K562 (cell line): ENCODE results near the gene PAF1. TPM values are rescaled to one million over a fixed set of nuclear protein-coding genes. Genes with fewer than 3 reads are reported as not detected.

Source experiments
- CTBP1 ChIP-seq: fragments of 450-650 bp; IDR thresholded peaks from 2 replicates; pipeline ENCODE4 v1.6.1; 2016; ENCODE audit warnings: borderline replicate concordance
- ETV5 ChIP-seq: sonication (generic); formaldehyde crosslinking; IDR thresholded peaks from 2 replicates; pipeline ENCODE4 v1.4.0; 2020; ENCODE audit warnings: low read depth, mild to moderate bottlenecking, missing genetic modification reagents
- FOSL1 ChIP-seq: fragments of 200-800 bp; sonication (Bioruptor generic); conservative IDR thresholded peaks from 2 replicates; pipeline ENCODE4 v1.6.1; 2016; ENCODE audit warnings: missing genetic modification characterization, missing compliant biosample characterization
- FOXM1 ChIP-seq, 2 experiments: fragments of 450-650 bp in 1 of 2; sonication (generic) in 1 of 2; formaldehyde crosslinking in 1 of 2; IDR thresholded peaks; 2 replicates each; pipeline versions ENCODE4 v1.6.1 to v1.9.0; 2017 to 2022; ENCODE audit warnings: low read depth in 2 of 2, mild to moderate bottlenecking in 2 of 2, missing genetic modification reagents in 1 of 2, moderate library complexity in 1 of 2
- PHB2 ChIP-seq: fragments of 450-650 bp; IDR thresholded peaks from 2 replicates; pipeline ENCODE4 v1.6.1; 2017; ENCODE audit warnings: low read depth
- TEAD4 ChIP-seq, 2 experiments: sonication (generic) in 1 of 2; formaldehyde crosslinking in 1 of 2; IDR thresholded peaks; 2 replicates each; pipeline versions ENCODE4 v1.6.1 to v1.8.0; 2012 to 2022; ENCODE audit warnings: borderline replicate concordance in 1 of 2, inconsistent platforms in 1 of 2, low read length in 1 of 2, mild to moderate bottlenecking in 1 of 2, missing genetic modification reagents in 1 of 2
- UBTF ChIP-seq, 2 experiments: IDR thresholded peaks; 2 replicates each; pipeline ENCODE4 v1.6.1; 2012; ENCODE audit warnings: improper control_type of control experiment in 2 of 2, low read depth in 2 of 2, low read length in 2 of 2, borderline replicate concordance in 1 of 2
- WHSC1 ChIP-seq: IDR thresholded peaks from one replicate; pipeline ENCODE4 v1.6.1; 2012; ENCODE audit warnings: low read length, control low read depth, inconsistent platforms
- ZNF217 ChIP-seq: sonication (generic); formaldehyde crosslinking; IDR thresholded peaks from 2 replicates; pipeline ENCODE4 v1.8.0; 2022; ENCODE audit warnings: mild to moderate bottlenecking, missing genetic modification reagents
- ZNF518B ChIP-seq: fragments of 250-450 bp; sonication (Bioruptor Pico); IDR thresholded peaks from 2 replicates; pipeline ENCODE4 v1.5.0; 2021; ENCODE audit warnings: mild to moderate bottlenecking, moderate library complexity
- polyA plus RNA-seq, 8 experiments: library from polyadenylated mRNA; depleted of rRNA in 4 of 8; stranded (reverse) in 5 of 8; unstranded in 3 of 8; fragments of >200 nt; fragmentation: Nextera tagmentation in 2 of 8; fragmentation: Illumina TruSeq in 1 of 8; extraction: Ambion mirVana in 2 of 8; extraction: Trizol in 1 of 8; gene quantifications; 2 replicates each; pipeline versions ENCODE4 v1.2.1 to v1.2.3, GENCODE V29; 2011 to 2014; ENCODE audit warnings: inconsistent platforms in 1 of 8, missing spikeins in 1 of 8
- total RNA-seq, 7 experiments: library from RNA; depleted of rRNA in 6 of 7; stranded (reverse); fragments of >200 nt in 6 of 7; fragmentation: Illumina TruSeq in 2 of 7; extraction: Trizol in 2 of 7; gene quantifications; 2 replicates each; pipeline versions ENCODE4 v1.2.1 to v1.2.3, GENCODE V29; 2011 to 2021; ENCODE audit warnings: low replicate concordance in 1 of 7

The PAF1 gene
- total and polyA plus RNA-seq, 9 of the 15 experiments (the other 6 are each of a cell fraction or from before 2014, with no cell fraction given), result 1.5 to 45.0 (median 33.8) TPM

- TF ChIP-seq ZNF518B (CRISPR knock-in tag), result no peak
- TF ChIP-seq FOXM1 (IDR thresholded peaks at IDR 0.05; ENCODE audit: low read depth), result no peak
- no peak for TF ChIP-seq FOXM1 (CRISPR knock-in tag; IDR thresholded peaks at IDR 0.05; ENCODE audit: low read depth)
- TF ChIP-seq WHSC1, result no peak
- peak in 1 of 2 experiments; percentile 80; a peak in 2 of 4 replicates for TF ChIP-seq UBTF (IDR thresholded peaks at IDR 0.05; ENCODE audit: borderline replicate concordance in 1 of 2, low read depth in 2 of 2, low read length in 2 of 2)
- TF ChIP-seq PHB2, result no peak
- TF ChIP-seq ZNF217 (CRISPR knock-in tag), result no peak
- TF ChIP-seq CTBP1, result peak; percentile 44; the same call in 1 of the 2 replicates
- peak; percentile 98 for TF ChIP-seq FOSL1
- no peak for TF ChIP-seq TEAD4 (IDR thresholded peaks at IDR 0.05; ENCODE audit: low read length)
- TF ChIP-seq TEAD4 (CRISPR knock-in tag; IDR thresholded peaks at IDR 0.05; ENCODE audit: borderline replicate concordance), result no peak
- TF ChIP-seq ETV5 (CRISPR knock-in tag), result 0 out of 2 replicates have a peak, but pooled peaks have one; percentile 29
- TF ChIP-seq, all 486 proteins: peak for 116
Observed at GRCh38 chr19:39403331-39404312, 12.7 kb upstream of the PAF1 start (continued).
